Mesenchymal stem cell (in vitro differentiated cells and primary cell): ENCODE measurements around the gene SPHK2.

Experiments used
- DNase-seq: peaks from one replicate; pipeline ENCODE4 v3.0.0-alpha.2; 2013
- H2AFZ ChIP-seq: one replicate; pipeline ENCODE4 v1.6.1; 2013; ENCODE audit warnings: low read depth, mild to moderate bottlenecking, control low read depth, inconsistent platforms, low read length, moderate library complexity
- H2AK5ac ChIP-seq: 2 replicates; pipeline ENCODE4 v1.6.1; 2013; ENCODE audit warnings: low read length, moderate library complexity, mild to moderate bottlenecking, inconsistent platforms; ENCODE audit not compliant: severe bottlenecking
- H2BK120ac ChIP-seq: one replicate; pipeline ENCODE4 v1.6.1; 2013; ENCODE audit warnings: low read depth, mild to moderate bottlenecking, inconsistent platforms, low read length, moderate library complexity
- H2BK12ac ChIP-seq, 2 experiments: one replicate each; pipeline ENCODE4 v1.6.1; 2013; ENCODE audit warnings: inconsistent platforms in 2 of 2, low read length in 2 of 2, mild to moderate bottlenecking in 2 of 2, moderate library complexity in 2 of 2, control low read depth in 1 of 2
- H2BK15ac ChIP-seq: one replicate; pipeline ENCODE4 v1.6.1; 2013; ENCODE audit warnings: mild to moderate bottlenecking, low read depth, inconsistent platforms; ENCODE audit not compliant: poor library complexity, severe bottlenecking
- H2BK5ac ChIP-seq: 2 replicates; pipeline ENCODE4 v1.6.1; 2013; ENCODE audit warnings: low read depth, mild to moderate bottlenecking, low read length, control low read depth, inconsistent platforms; ENCODE audit not compliant: poor library complexity, severe bottlenecking
- H3K14ac ChIP-seq, 2 experiments: one replicate each; pipeline ENCODE4 v1.6.1; 2013; ENCODE audit warnings: inconsistent platforms in 2 of 2, low read length in 2 of 2, control low read depth in 1 of 2, mild to moderate bottlenecking in 1 of 2, moderate library complexity in 1 of 2
- H3K18ac ChIP-seq, 2 experiments: one replicate each; pipeline ENCODE4 v1.6.1; 2013; ENCODE audit warnings: inconsistent platforms in 2 of 2, low read length in 2 of 2, control low read depth in 1 of 2, low read depth in 1 of 2, mild to moderate bottlenecking in 1 of 2
- H3K23ac ChIP-seq, 2 experiments: one replicate each; pipeline ENCODE4 v1.6.1; 2013; ENCODE audit warnings: inconsistent platforms in 2 of 2, low read length in 2 of 2, mild to moderate bottlenecking in 2 of 2, moderate library complexity in 2 of 2, control low read depth in 1 of 2
- H3K27ac ChIP-seq: 2 replicates; pipeline ENCODE4 v1.5.1; 2013; ENCODE audit warnings: mild to moderate bottlenecking, moderate library complexity, low read length, control low read depth, inconsistent platforms; ENCODE audit not compliant: poor library complexity, severe bottlenecking
- H3K27me3 ChIP-seq, 2 experiments: 2 replicates each; pipeline versions ENCODE4 v1.6.1 to v1.7.0; 2013; ENCODE audit warnings: low read length in 2 of 2, mild to moderate bottlenecking in 2 of 2, moderate library complexity in 2 of 2, control low read depth in 1 of 2, inconsistent platforms in 1 of 2; ENCODE audit not compliant: control insufficient read depth in 1 of 2, insufficient read depth in 1 of 2
- H3K36me3 ChIP-seq, 2 experiments: 2 replicates each; pipeline versions ENCODE4 v1.6.1 to v1.7.0; 2013; ENCODE audit warnings: low read length in 2 of 2, control low read depth in 1 of 2, inconsistent platforms in 1 of 2, low read depth in 1 of 2, mild to moderate bottlenecking in 1 of 2; ENCODE audit not compliant: insufficient read depth in 2 of 2, control insufficient read depth in 1 of 2
- H3K4ac ChIP-seq, 2 experiments: one replicate each; pipeline ENCODE4 v1.6.1; 2013; ENCODE audit warnings: inconsistent platforms in 2 of 2, low read length in 2 of 2, mild to moderate bottlenecking in 2 of 2, moderate library complexity in 2 of 2, control low read depth in 1 of 2, low read depth in 1 of 2
- H3K4me1 ChIP-seq: 2 replicates; pipeline ENCODE4 v1.6.1; 2013; ENCODE audit warnings: low read depth, low read length, control low read depth; ENCODE audit not compliant: control insufficient read depth, insufficient read depth
- H3K4me2 ChIP-seq: 2 replicates; pipeline ENCODE4 v1.6.1; 2013; ENCODE audit warnings: low read length, mild to moderate bottlenecking, inconsistent platforms; ENCODE audit not compliant: poor library complexity, severe bottlenecking
- H3K4me3 ChIP-seq, 2 experiments: 2 replicates each; pipeline versions ENCODE4 v1.5.1 to v1.7.0; 2013; ENCODE audit warnings: low read length in 2 of 2, mild to moderate bottlenecking in 2 of 2, control low read depth in 1 of 2, low read depth in 1 of 2; ENCODE audit not compliant: insufficient read depth in 1 of 2
- H3K79me1 ChIP-seq: replicated peaks from 2 replicates; pipeline ENCODE4 v1.6.1; 2013; ENCODE audit warnings: mild to moderate bottlenecking, control low read depth, low read length, inconsistent platforms; ENCODE audit not compliant: poor library complexity, severe bottlenecking
- H3K9ac ChIP-seq: 2 replicates; pipeline ENCODE4 v1.7.0; 2013; ENCODE audit warnings: mild to moderate bottlenecking, low read length, moderate library complexity
- H3K9me3 ChIP-seq: 2 replicates; pipeline ENCODE4 v1.7.0; 2013; ENCODE audit warnings: mild to moderate bottlenecking, low read length; ENCODE audit not compliant: control insufficient read depth
- H4K8ac ChIP-seq: one replicate; pipeline ENCODE4 v1.6.1; 2013; ENCODE audit warnings: inconsistent platforms, mild to moderate bottlenecking, low read length, moderate library complexity
- H4K91ac ChIP-seq: one replicate; pipeline ENCODE4 v1.6.1; 2013; ENCODE audit warnings: mild to moderate bottlenecking, low read length, inconsistent platforms
- WGBS: methylation state at CpG from one replicate; pipeline ENCODE4 v1.1.7; 2013; ENCODE audit warnings: mixed read lengths; 5-methylcytosine and 5-hydroxymethylcytosine counted together

Gene SPHK2

GRCh38 chr19:48595171-48595570, 24.1 kb upstream of the SPHK2 start:
- H3K9ac ChIP-seq: no peak overlapping the region
- H3K27me3 ChIP-seq: peaks cover 6 to 14% of the 10 kb centered on the region in 2 experiments
- no peak overlapping the region for H3K18ac ChIP-seq
- no peak for DNase-seq
- no peak overlapping the region for H3K23ac ChIP-seq
- no peaks in the 10 kb centered on the region for H3K9me3 ChIP-seq
- no peak overlapping the region for H2BK120ac ChIP-seq
- H3K79me1 ChIP-seq: no peaks in the 10 kb centered on the region
- H3K4me3 ChIP-seq: no peak overlapping the region
- H2BK15ac ChIP-seq: no peak overlapping the region
- 97% methylated on average over 9 of the region's 9 CpGs for WGBS
- H3K27ac ChIP-seq: no peak overlapping the region
- H4K91ac ChIP-seq: no peak overlapping the region
- H2AFZ ChIP-seq: no peak overlapping the region
- H2BK5ac ChIP-seq: no peak overlapping the region
- no peak overlapping the region for H4K8ac ChIP-seq
- H3K36me3 ChIP-seq: no peaks in the 10 kb centered on the region
- H3K4me1 ChIP-seq: peaks cover 6% of the 10 kb centered on the region
- no peak overlapping the region for H3K4me2 ChIP-seq
- H2AK5ac ChIP-seq: no peak overlapping the region
- no peak overlapping the region for H2BK12ac ChIP-seq
- no peak overlapping the region for H3K4ac ChIP-seq
- H3K14ac ChIP-seq: no peak overlapping the region

GRCh38 chr19:48595833-48596232, 23.5 kb upstream of the SPHK2 start:
- Histone ChIP-seq H3K27ac (no peak overlapping the region), H2BK12ac (no peak overlapping the region), H3K4me1 (peaks cover 6% of the 10 kb centered on the region), H3K36me3 (no peaks in the 10 kb centered on the region), H3K9ac (no peak overlapping the region), H2BK15ac (no peak overlapping the region), H3K79me1 (no peaks in the 10 kb centered on the region), H3K18ac (no peak overlapping the region), H4K91ac (no peak overlapping the region), H2AFZ (no peak overlapping the region), H3K9me3 (no peaks in the 10 kb centered on the region), H2BK120ac (no peak overlapping the region), H3K27me3 (peaks cover 6 to 15% of the 10 kb centered on the region in 2 experiments), H2AK5ac (no peak overlapping the region), H3K23ac (no peak overlapping the region), H3K4me3 (no peak overlapping the region), H3K4ac (no peak overlapping the region), H3K14ac (no peak overlapping the region), H2BK5ac (no peak overlapping the region), H3K4me2 (no peak overlapping the region), H4K8ac (no peak overlapping the region)
- WGBS: 83% methylated on average over 6 of the region's 6 CpGs
- DNase-seq: no peak

GRCh38 chr19:48596237-48596636, 23.1 kb upstream of the SPHK2 start:
- Histone ChIP-seq H3K9me3 (no peaks in the 10 kb centered on the region), H3K36me3 (no peaks in the 10 kb centered on the region), H3K27ac (no peak overlapping the region), H3K18ac (no peak overlapping the region), H3K4me3 (no peak overlapping the region), H3K4me2 (no peak overlapping the region), H3K14ac (no peak overlapping the region), H2BK5ac (no peak overlapping the region), H2BK15ac (no peak overlapping the region), H2AK5ac (no peak overlapping the region), H3K9ac (no peak overlapping the region), H2AFZ (no peak overlapping the region), H3K27me3 (peaks cover 6 to 17% of the 10 kb centered on the region in 2 experiments), H3K4ac (no peak overlapping the region), H3K4me1 (peaks cover 6% of the 10 kb centered on the region), H4K91ac (no peak overlapping the region), H2BK12ac (no peak overlapping the region), H4K8ac (no peak overlapping the region), H3K23ac (no peak overlapping the region), H2BK120ac (no peak overlapping the region), H3K79me1 (no peaks in the 10 kb centered on the region)
- DNase-seq: no peak
- 98% methylated on average over 2 of the region's 4 CpGs for WGBS

GRCh38 chr19:48596679-48597465, 22.4 kb upstream of the SPHK2 start:
- H3K9ac ChIP-seq: no peak overlapping the region
- H3K4me2 ChIP-seq: no peak overlapping the region
- H4K91ac ChIP-seq: no peak overlapping the region
- no peak for DNase-seq
- no peak overlapping the region for H2BK12ac ChIP-seq
- H3K4ac ChIP-seq: no peak overlapping the region
- no peak overlapping the region for H2BK120ac ChIP-seq
- no peaks in the 10 kb centered on the region for H3K36me3 ChIP-seq
- WGBS: 91% methylated on average over 33 of the region's 39 CpGs
- no peak overlapping the region for H4K8ac ChIP-seq
- H3K4me1 ChIP-seq: peaks cover 6% of the 10 kb centered on the region
- H3K9me3 ChIP-seq: no peaks in the 10 kb centered on the region
- no peak overlapping the region for H3K27ac ChIP-seq
- H3K23ac ChIP-seq: no peak overlapping the region
- H2BK5ac ChIP-seq: no peak overlapping the region
- H3K18ac ChIP-seq: no peak overlapping the region
- H3K14ac ChIP-seq: no peak overlapping the region
- H3K4me3 ChIP-seq: no peak overlapping the region
- H3K27me3 ChIP-seq: peaks cover 6 to 17% of the 10 kb centered on the region in 2 experiments
- H3K79me1 ChIP-seq: no peaks in the 10 kb centered on the region
- no peak overlapping the region for H2AK5ac ChIP-seq
- no peak overlapping the region for H2BK15ac ChIP-seq
- H2AFZ ChIP-seq: no peak overlapping the region
